GM06990 (cell line): ENCODE measurements around the gene DSC1.

Source experiments
- DNase-seq: peaks from one replicate; pipeline ENCODE4 v3.0.0-alpha.2; 2011; ENCODE audit not compliant: insufficient read length; ENCODE audit errors: extremely low read depth
- H3K27me3 ChIP-seq: replicated peaks from 2 replicates; pipeline ENCODE4 v1.6.0; 2011; ENCODE audit warnings: low read length; ENCODE audit not compliant: control insufficient read depth, insufficient read depth
- H3K36me3 ChIP-seq: 2 replicates; pipeline ENCODE4 v1.5.1; 2011; ENCODE audit warnings: low read length; ENCODE audit not compliant: control insufficient read depth, insufficient read depth
- H3K4me3 ChIP-seq: replicated peaks from 2 replicates; pipeline ENCODE4 v1.5.1; 2011; ENCODE audit warnings: low read depth, mild to moderate bottlenecking, control low read depth, low read length
- TF ChIP-seq, protein P1 (sequence below): IDR thresholded peaks from 2 replicates; pipeline ENCODE4 v1.5.1; 2011; ENCODE audit warnings: low read length, control low read depth, mild to moderate bottlenecking, inconsistent platforms; ENCODE audit not compliant: insufficient read depth, poor library complexity, severe bottlenecking

DSC1 gene, protein sequence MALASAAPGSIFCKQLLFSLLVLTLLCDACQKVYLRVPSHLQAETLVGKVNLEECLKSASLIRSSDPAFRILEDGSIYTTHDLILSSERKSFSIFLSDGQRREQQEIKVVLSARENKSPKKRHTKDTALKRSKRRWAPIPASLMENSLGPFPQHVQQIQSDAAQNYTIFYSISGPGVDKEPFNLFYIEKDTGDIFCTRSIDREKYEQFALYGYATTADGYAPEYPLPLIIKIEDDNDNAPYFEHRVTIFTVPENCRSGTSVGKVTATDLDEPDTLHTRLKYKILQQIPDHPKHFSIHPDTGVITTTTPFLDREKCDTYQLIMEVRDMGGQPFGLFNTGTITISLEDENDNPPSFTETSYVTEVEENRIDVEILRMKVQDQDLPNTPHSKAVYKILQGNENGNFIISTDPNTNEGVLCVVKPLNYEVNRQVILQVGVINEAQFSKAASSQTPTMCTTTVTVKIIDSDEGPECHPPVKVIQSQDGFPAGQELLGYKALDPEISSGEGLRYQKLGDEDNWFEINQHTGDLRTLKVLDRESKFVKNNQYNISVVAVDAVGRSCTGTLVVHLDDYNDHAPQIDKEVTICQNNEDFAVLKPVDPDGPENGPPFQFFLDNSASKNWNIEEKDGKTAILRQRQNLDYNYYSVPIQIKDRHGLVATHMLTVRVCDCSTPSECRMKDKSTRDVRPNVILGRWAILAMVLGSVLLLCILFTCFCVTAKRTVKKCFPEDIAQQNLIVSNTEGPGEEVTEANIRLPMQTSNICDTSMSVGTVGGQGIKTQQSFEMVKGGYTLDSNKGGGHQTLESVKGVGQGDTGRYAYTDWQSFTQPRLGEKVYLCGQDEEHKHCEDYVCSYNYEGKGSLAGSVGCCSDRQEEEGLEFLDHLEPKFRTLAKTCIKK

DNA sequence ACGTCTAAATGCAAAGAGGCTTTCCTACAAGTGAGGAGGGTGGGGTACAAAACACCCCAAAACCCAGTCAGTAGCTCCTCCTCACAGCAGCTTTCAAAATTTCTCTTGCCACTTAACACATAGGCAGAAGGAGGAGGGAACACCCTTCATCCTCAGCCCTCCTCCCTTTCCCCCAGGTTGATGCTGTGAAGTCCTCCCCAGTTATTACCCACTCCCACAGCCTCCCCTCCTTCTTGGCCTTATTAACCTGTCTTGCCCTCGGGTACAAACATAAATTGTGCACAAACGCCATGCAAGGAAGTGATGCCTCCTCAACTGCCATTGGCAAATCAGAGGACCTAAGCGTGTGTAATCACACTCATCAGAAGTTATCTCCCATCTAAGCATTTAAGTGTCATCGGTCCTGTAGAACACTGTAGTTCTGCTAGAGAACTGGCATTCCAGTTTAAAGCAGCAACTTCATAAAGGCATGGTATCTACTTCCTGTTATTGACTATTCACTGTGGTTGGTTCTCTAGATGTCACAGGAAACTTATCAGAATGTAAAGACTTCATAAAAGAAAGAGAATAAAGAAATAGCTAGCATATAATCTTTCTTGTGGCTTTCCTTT is at the start of gene DSC1:
DSC1 (minus strand) TSS at position 32 of the 611 bp plus-strand sequence. CDS start 262 bp downstream, outside the sequence.
- no peaks in the 10 kb centered on the region for H3K27me3 ChIP-seq
- no peak for DNase-seq
- TF ChIP-seq, protein P1, sequence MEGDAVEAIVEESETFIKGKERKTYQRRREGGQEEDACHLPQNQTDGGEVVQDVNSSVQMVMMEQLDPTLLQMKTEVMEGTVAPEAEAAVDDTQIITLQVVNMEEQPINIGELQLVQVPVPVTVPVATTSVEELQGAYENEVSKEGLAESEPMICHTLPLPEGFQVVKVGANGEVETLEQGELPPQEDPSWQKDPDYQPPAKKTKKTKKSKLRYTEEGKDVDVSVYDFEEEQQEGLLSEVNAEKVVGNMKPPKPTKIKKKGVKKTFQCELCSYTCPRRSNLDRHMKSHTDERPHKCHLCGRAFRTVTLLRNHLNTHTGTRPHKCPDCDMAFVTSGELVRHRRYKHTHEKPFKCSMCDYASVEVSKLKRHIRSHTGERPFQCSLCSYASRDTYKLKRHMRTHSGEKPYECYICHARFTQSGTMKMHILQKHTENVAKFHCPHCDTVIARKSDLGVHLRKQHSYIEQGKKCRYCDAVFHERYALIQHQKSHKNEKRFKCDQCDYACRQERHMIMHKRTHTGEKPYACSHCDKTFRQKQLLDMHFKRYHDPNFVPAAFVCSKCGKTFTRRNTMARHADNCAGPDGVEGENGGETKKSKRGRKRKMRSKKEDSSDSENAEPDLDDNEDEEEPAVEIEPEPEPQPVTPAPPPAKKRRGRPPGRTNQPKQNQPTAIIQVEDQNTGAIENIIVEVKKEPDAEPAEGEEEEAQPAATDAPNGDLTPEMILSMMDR: no peak
- H3K4me3 ChIP-seq: no peak within 1 kb of the TSS
- H3K36me3 ChIP-seq: no peaks in the 10 kb centered on the region

DNA sequence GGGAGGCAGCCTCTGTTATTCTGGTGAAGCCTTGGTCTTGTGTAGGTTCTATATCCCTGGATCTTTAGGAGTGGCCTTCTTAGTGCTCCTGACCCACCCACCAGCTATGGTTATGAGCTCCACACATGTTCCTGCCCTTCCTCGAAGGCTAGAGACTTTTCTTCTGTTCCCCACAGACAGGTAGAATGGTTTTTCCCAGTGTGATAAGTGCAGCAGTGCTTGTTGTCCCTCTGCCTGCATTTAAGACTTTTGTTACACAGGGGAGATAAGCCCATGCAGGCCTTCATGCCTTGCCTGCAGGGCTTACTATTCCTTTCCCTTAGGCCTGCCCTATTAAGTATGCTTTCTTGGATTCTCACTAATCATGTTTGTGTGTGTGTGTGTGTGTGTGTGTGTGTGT is 48.4 kb upstream of the DSC1 start:
- TF ChIP-seq, protein P1: no peak

DNA sequence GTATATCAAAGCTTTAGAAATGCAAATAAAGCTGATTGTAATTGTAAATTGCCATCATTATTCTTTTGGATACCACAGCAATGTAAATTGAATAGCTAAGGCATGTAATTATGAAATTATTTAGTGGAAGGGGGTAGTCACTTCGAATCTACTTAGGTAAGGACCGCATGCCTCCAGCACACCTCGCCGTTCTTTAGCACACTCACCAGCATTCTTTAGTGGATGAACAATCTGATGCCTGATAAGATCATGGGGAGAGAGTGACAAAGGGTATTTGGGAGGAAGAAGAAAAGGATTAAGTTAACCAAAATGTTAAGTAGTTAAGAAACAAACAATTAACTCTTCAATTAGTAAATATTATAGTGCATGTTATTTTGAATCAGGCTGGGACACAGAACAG is 46.4 kb upstream of the DSC1 start:
- TF ChIP-seq, protein P1: no peak
- Histone ChIP-seq H3K27me3 (no peaks in the 10 kb centered on the region), H3K4me3 (no peak overlapping the region), H3K36me3 (no peaks in the 10 kb centered on the region)
- no peak for DNase-seq

More for the DNA sequence above, 48.4 kb upstream of the DSC1 start:
- no peak for DNase-seq
- H3K27me3 ChIP-seq: no peaks in the 10 kb centered on the region
- H3K4me3 ChIP-seq: no peak overlapping the region
- no peaks in the 10 kb centered on the region for H3K36me3 ChIP-seq

DNA sequence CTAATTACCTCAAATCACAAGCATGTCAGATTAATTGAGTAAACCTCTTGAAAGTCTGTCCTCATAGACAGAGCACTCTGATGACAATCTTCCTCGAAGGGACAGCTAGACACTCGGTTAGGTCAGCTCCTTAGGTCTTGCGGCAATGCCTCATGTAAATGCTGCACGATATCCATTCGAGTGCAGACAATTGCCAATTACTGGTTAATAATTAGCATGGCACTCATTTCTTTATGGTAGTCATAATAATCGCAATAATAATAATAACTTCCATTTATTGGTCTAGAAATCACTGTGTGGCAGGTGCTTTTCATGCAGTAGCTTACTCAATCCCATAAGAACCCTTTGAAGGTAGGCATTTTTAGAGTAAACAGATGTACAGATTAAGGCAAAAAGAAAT is 44.7 kb upstream of the DSC1 start:
- no peaks in the 10 kb centered on the region for H3K27me3 ChIP-seq
- no peaks in the 10 kb centered on the region for H3K36me3 ChIP-seq
- TF ChIP-seq, protein P1: no peak
- DNase-seq: no peak
- no peak overlapping the region for H3K4me3 ChIP-seq

DNA sequence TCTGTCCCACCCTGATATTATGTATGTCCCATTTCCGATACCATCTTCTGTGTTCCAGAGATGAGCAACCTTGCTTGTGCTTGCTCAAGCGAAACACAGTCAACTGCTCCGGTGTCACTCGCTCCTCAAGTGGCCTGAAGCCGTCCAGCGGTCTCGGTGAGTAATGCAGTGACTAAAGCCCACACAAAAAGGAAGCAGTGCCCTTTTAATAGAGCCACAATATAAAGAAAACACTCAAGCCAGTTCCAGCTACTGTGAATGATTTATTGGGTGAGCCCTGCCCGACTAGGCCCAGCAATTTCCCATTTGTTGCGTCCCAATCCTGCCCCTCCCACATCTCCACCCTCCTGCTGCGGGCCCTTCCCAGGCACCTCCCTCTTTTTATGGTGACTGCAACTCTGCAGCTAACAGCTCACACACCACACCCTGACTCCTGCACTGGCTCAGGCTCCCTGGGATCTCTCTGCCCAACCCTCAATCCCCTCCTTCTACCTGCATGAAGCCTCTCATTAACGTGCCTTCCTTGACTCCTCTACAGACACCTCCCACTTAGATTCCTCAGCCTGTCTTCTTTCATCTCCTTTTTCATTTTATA is 44.2 kb upstream of the DSC1 start:
- TF ChIP-seq, protein P1: peak; percentile 66
- H3K36me3 ChIP-seq: no peaks in the 10 kb centered on the region
- no peak overlapping the region for H3K4me3 ChIP-seq
- H3K27me3 ChIP-seq: no peaks in the 10 kb centered on the region
- DNase-seq: peak; percentile 74
